ENCODE results near the gene TLE1. TPM values are rescaled to one million over a fixed set of nuclear protein-coding genes. Genes with fewer than 3 reads are reported as not detected.

Gene TLE1
- total RNA-seq, 1 experiment from 2014 or later, result 17.3 TPM

- TF ChIP-seq, protein P1, sequence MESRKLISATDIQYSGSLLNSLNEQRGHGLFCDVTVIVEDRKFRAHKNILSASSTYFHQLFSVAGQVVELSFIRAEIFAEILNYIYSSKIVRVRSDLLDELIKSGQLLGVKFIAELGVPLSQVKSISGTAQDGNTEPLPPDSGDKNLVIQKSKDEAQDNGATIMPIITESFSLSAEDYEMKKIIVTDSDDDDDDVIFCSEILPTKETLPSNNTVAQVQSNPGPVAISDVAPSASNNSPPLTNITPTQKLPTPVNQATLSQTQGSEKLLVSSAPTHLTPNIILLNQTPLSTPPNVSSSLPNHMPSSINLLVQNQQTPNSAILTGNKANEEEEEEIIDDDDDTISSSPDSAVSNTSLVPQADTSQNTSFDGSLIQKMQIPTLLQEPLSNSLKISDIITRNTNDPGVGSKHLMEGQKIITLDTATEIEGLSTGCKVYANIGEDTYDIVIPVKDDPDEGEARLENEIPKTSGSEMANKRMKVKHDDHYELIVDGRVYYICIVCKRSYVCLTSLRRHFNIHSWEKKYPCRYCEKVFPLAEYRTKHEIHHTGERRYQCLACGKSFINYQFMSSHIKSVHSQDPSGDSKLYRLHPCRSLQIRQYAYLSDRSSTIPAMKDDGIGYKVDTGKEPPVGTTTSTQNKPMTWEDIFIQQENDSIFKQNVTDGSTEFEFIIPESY (IDR thresholded peaks at IDR 0.05; ENCODE audit: extremely low read depth, insufficient replicate concordance, low read length), result no peak
- TF ChIP-seq POLR2A (IDR thresholded peaks at IDR 0.05; ENCODE audit: borderline replicate concordance, extremely low read depth, insufficient read depth, insufficient read length) (no peak), CBX3 (IDR thresholded peaks at IDR 0.05; ENCODE audit: low read depth) (no peak), YY1 (IDR thresholded peaks at IDR 0.05; ENCODE audit: extremely low read depth, insufficient replicate concordance, low read depth, low read length) (no peak), ZNF274 (IDR thresholded peaks at IDR 0.05; ENCODE audit: low read depth, low read length) (no peak), POLR2AphosphoS5 (IDR thresholded peaks at IDR 0.05; ENCODE audit: low read depth, low read length) (no peak), SP1 (IDR thresholded peaks at IDR 0.05; ENCODE audit: low read depth) (no peak)
- TF ChIP-seq, protein P2, sequence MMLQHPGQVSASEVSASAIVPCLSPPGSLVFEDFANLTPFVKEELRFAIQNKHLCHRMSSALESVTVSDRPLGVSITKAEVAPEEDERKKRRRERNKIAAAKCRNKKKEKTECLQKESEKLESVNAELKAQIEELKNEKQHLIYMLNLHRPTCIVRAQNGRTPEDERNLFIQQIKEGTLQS (IDR thresholded peaks at IDR 0.05), result no peak
- TF ChIP-seq, protein P3, sequence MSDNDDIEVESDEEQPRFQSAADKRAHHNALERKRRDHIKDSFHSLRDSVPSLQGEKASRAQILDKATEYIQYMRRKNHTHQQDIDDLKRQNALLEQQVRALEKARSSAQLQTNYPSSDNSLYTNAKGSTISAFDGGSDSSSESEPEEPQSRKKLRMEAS (IDR thresholded peaks at IDR 0.05), result no peak
Observed at GRCh38 chr9:81669041-81669651, 20.2 kb downstream of the TLE1 start (continued).

DNA sequence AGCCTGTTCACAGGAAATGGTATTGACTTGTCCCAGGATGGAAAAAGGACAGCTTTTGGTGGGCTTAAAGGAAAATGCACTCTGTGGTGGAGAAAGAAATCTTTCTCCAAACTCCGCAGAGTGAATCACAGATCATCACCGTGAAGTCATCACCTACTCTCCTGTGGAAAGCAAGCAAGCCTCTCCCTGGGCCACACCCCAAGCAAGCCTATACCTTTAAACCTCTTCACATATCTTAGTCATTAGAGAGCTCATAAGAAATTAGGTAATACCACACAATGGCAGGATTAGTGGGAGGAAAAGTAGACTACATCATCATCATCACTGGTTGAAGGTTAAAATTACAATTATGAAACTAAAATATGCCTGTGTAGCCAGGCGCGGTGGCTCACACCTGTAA, 23.2 kb downstream of the TLE1 start:
- ChIA-PET POLR2A (no interaction called here), CTCF (no interaction called here), RAD21 (ENCODE audit: low non-redundant PET in 1 of 2, low total read pairs in 2 of 2, uncharacterized antibody in 2 of 2, unreplicated experiment in 2 of 2) (no interaction called here)
- H2AFZ ChIP-seq (ENCODE audit: low read depth, low read length, poor library complexity, severe bottlenecking), result no peak overlapping the region
- H3K79me2 ChIP-seq (ENCODE audit: insufficient read depth, low read length), result peaks cover 20% of the 10 kb centered on the region; the same call in 1 of the 2 replicates
- DNase-seq (ENCODE audit: low read depth, low spot score) (no peak), ATAC-seq (no peak)
- no peaks in the 10 kb centered on the region for H4K20me1 ChIP-seq (ENCODE audit: insufficient read depth)
- no peak overlapping the region for H3K4me3 ChIP-seq (replicated peaks in 1 of 2; ENCODE audit: low read depth in 1 of 2, low read length in 2 of 2)
- intact Hi-C loops (cut with micrococcal nuclease), result no loop called here
- no peak overlapping the region for H3K9ac ChIP-seq (ENCODE audit: low read length)
- H3K27me3 ChIP-seq (ENCODE audit: insufficient read depth, low read length), result no peaks in the 10 kb centered on the region
- no peak overlapping the region for H3K27ac ChIP-seq (ENCODE audit: low read depth, low read length)
- no peak overlapping the region for H3K4me2 ChIP-seq (ENCODE audit: low read length)
- no peaks in the 10 kb centered on the region for H3K9me2 ChIP-seq (ENCODE audit: insufficient read depth)
- no peaks in the 10 kb centered on the region for H3K36me3 ChIP-seq (ENCODE audit: control insufficient read depth in 1 of 2, insufficient read depth in 2 of 2, low read length in 2 of 2)
- no TSS peak for BruUV-seq (replicated peaks)
- H3K4me1 ChIP-seq (ENCODE audit: control insufficient read depth in 1 of 2, insufficient read depth in 2 of 2, low read length in 2 of 2), result no peaks in the 10 kb centered on the region
- H3K9me3 ChIP-seq (ENCODE audit: control insufficient read depth in 1 of 2, insufficient read depth in 1 of 2, low read depth in 1 of 2, low read length in 2 of 2), result no peaks in the 10 kb centered on the region
- TF ChIP-seq EZH2 (IDR thresholded peaks at IDR 0.05), result no peak
- no peak for TF ChIP-seq SP1 (IDR thresholded peaks at IDR 0.05; ENCODE audit: low read depth)
- no peak for TF ChIP-seq SRF (IDR thresholded peaks at IDR 0.05; ENCODE audit: low read depth)
- TF ChIP-seq, protein P2 (IDR thresholded peaks at IDR 0.05), result no peak
- TF ChIP-seq, protein P4, sequence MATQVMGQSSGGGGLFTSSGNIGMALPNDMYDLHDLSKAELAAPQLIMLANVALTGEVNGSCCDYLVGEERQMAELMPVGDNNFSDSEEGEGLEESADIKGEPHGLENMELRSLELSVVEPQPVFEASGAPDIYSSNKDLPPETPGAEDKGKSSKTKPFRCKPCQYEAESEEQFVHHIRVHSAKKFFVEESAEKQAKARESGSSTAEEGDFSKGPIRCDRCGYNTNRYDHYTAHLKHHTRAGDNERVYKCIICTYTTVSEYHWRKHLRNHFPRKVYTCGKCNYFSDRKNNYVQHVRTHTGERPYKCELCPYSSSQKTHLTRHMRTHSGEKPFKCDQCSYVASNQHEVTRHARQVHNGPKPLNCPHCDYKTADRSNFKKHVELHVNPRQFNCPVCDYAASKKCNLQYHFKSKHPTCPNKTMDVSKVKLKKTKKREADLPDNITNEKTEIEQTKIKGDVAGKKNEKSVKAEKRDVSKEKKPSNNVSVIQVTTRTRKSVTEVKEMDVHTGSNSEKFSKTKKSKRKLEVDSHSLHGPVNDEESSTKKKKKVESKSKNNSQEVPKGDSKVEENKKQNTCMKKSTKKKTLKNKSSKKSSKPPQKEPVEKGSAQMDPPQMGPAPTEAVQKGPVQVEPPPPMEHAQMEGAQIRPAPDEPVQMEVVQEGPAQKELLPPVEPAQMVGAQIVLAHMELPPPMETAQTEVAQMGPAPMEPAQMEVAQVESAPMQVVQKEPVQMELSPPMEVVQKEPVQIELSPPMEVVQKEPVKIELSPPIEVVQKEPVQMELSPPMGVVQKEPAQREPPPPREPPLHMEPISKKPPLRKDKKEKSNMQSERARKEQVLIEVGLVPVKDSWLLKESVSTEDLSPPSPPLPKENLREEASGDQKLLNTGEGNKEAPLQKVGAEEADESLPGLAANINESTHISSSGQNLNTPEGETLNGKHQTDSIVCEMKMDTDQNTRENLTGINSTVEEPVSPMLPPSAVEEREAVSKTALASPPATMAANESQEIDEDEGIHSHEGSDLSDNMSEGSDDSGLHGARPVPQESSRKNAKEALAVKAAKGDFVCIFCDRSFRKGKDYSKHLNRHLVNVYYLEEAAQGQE (IDR thresholded peaks at IDR 0.05; ENCODE audit: low read depth), result no peak
- TF ChIP-seq SIN3A (IDR thresholded peaks at IDR 0.05; ENCODE audit: low read depth), result no peak
- no peak for TF ChIP-seq CBX3 (IDR thresholded peaks at IDR 0.05; ENCODE audit: low read depth)
- no peak for TF ChIP-seq EGR1 (IDR thresholded peaks at IDR 0.05; ENCODE audit: low read depth)
- no peak for TF ChIP-seq ELF1 (IDR thresholded peaks at IDR 0.05; ENCODE audit: borderline replicate concordance, low read depth)
- TF ChIP-seq, protein P3 (IDR thresholded peaks at IDR 0.05), result no peak
- TF ChIP-seq FOSL1 (IDR thresholded peaks at IDR 0.05; ENCODE audit: low read depth), result no peak
- TF ChIP-seq, protein P1 (IDR thresholded peaks at IDR 0.05; ENCODE audit: extremely low read depth, insufficient replicate concordance, low read length), result no peak

Measured in HCT116 (cell line).